Astrocyte (in vitro differentiated cells and primary cell): ENCODE results near the gene NEU2. TPM values are rescaled to one million over a fixed set of nuclear protein-coding genes. Genes with fewer than 3 reads are reported as not detected.

Source experiments
- total RNA-seq: library from RNA; stranded (reverse); gene quantifications from 2 replicates; pipeline ENCODE4 v1.2.1, GENCODE V29; 2021

Gene NEU2
- total RNA-seq, 1 donor from 2014 or later: not detected

Other genes with a start within 250 kb of the NEU2 start
- 2.1 and 3.1 TPM in 2 replicates for gene SNORC, start 162.4 kb upstream of the NEU2 start, total RNA-seq
- 0.16 and 0.22 TPM in 2 replicates for gene NGEF, start 19.4 kb upstream of the NEU2 start, total RNA-seq
- 8.9 and 14.7 TPM in 2 replicates for gene INPP5D, start 27.7 kb downstream of the NEU2 start, total RNA-seq
- gene ATG16L1, start 219.0 kb downstream of the NEU2 start, total RNA-seq: 30.7 and 31.6 TPM in 2 replicates